Rectal smooth muscle tissue (tissue), 1 donor: Measurements from ENCODE around the gene ZNF37A.
"Not testable (repeated sequence)": the region's sequence is repeated elsewhere in the genome, so short reads cannot be mapped to it uniquely, and the experiment has no call there.

Experiments
- H3K27ac ChIP-seq: one replicate; pipeline ENCODE4 v1.7.0; 2013; ENCODE audit warnings: low read depth, low read length, inconsistent platforms
- H3K27me3 ChIP-seq: one replicate; pipeline ENCODE4 v1.7.0; 2013; ENCODE audit warnings: low read length; ENCODE audit not compliant: control insufficient read depth, insufficient read depth
- H3K36me3 ChIP-seq: one replicate; pipeline ENCODE4 v1.7.0; 2013; ENCODE audit warnings: low read length; ENCODE audit not compliant: control insufficient read depth, insufficient read depth
- H3K4me1 ChIP-seq: one replicate; pipeline ENCODE4 v1.7.0; 2013; ENCODE audit warnings: low read length; ENCODE audit not compliant: control insufficient read depth, insufficient read depth
- H3K4me3 ChIP-seq: one replicate; pipeline ENCODE4 v1.7.0; 2013; ENCODE audit warnings: low read length
- H3K9ac ChIP-seq: one replicate; pipeline ENCODE4 v1.7.0; 2013; ENCODE audit warnings: low read length

ZNF37A gene

DNA sequence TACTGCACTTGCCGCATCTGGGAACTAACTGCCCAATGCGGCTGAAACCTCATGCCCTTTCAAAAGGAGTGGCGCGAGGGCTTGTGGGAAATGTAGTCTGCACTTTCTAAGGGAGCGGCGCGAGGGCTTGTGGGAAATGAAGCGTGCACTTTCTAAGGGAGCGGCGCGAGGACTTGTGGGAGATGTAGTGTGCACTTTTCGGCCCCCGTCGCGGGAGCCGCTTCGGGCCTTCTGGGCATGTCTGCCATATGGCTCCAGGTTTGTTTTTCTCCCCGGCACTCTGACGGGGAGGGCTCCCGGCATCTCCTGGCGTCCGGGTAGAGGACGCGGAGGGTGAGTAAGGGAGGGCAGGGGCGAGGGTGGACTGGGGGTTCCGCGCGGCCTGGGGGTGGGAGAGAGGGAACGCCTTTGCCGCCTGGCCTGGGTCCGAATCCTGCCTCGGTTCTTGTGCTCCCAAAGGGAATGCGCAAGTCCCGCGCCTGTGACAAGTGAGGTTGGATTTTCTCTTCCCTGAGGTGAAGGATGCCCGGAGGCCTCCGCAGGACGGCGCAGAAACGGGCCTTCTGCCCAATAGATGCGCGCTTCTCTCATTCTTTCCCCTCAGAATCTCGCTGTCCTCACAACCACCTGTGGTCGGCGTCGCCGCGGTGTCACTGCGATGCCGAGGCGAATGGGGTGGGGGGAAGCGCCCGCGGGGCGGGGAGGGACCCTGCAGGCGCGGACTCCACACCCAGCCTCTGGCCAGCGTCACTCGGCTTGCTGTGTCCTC lies at the start of gene ZNF37A:
TSS of gene ZNF37A (plus strand) at position 180 of the 769 bp plus-strand sequence. CDS start 2,281 bp downstream, outside the sequence.
- no peaks in the 10 kb centered on the region for H3K27me3 ChIP-seq
- peak within 1 kb of the TSS; percentile 85 for H3K27ac ChIP-seq
- H3K4me3 ChIP-seq = peak within 1 kb of the TSS; percentile 81
- peaks cover 10% of the 10 kb centered on the region for H3K36me3 ChIP-seq
- H3K9ac ChIP-seq = peak within 1 kb of the TSS; percentile 46
- H3K4me1 ChIP-seq = peaks cover 4% of the 10 kb centered on the region

DNA sequence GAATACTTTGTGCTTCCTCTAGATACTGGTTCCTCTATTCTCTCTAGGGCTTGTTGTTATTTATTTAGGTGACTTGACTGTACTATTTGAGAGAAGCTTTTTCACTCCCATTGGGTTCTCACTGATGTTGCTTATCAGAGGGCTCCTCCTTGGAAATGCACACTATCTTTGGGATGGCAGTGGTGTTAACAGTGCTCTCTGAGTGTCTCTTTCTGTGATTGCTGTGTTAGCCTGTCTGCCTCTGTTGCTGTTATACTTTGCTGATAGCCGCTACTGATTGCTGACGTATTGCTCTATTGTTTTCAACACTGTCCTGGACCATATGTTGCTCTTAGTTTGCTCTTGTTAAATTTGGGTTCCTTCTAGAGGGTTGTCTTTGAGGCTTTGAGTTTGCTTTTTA lies 49.0 kb upstream of the ZNF37A start:
- Histone ChIP-seq H3K4me1 (no peaks in the 10 kb centered on the region), H3K9ac (no peak overlapping the region), H3K27ac (no peak overlapping the region), H3K4me3 (no peak overlapping the region), H3K36me3 (no peaks in the 10 kb centered on the region), H3K27me3 (no peaks in the 10 kb centered on the region)

DNA sequence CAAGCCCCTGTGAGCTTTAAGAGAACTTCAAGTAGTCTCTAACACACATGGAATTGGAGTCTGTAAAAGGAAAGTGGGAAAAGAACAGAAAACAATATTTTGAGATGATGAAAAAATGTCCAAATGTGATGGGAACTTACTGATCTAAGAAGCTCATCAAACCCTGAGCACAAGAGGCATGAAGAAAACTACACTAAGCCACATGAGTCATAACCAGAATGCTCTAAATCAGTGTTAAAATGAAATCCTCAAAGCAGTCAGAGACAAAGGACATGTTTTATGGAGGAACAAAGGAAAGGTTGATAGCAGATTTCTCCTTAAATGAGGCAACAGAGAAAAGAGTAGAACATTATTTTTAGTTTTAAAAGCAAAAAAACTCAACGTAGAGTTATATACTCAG lies 46.5 kb upstream of the ZNF37A start:
- no peaks in the 10 kb centered on the region for H3K27me3 ChIP-seq
- H3K36me3 ChIP-seq = peaks cover 5% of the 10 kb centered on the region
- H3K4me3 ChIP-seq = no peak overlapping the region
- H3K27ac ChIP-seq = no peak overlapping the region
- H3K9ac ChIP-seq = no peak overlapping the region
- H3K4me1 ChIP-seq = no peaks in the 10 kb centered on the region

DNA sequence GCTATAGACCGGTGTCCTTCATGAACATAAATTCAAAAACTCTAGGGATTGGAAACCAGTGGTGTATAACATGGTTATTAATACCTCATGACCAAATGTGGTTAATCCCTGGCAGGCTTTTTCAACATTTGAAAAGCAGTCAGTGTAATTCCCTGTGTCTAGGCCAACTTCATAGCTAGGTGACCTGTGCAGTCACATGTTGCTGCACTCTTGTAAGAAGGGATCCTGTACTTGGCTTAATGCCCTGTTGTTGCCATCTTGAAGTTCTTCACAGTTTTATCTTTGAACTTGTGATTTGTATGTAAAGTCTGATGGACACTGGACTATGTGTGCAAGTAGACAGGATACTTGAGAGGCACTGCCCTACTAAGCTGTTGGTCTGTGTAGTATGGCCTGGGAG lies 43.9 kb upstream of the ZNF37A start:
- no peaks in the 10 kb centered on the region for H3K27me3 ChIP-seq
- no peak overlapping the region for H3K27ac ChIP-seq
- H3K36me3 ChIP-seq = peaks cover 19% of the 10 kb centered on the region
- no peak overlapping the region for H3K9ac ChIP-seq
- H3K4me1 ChIP-seq = no peaks in the 10 kb centered on the region
- H3K4me3 ChIP-seq = no peak overlapping the region

DNA sequence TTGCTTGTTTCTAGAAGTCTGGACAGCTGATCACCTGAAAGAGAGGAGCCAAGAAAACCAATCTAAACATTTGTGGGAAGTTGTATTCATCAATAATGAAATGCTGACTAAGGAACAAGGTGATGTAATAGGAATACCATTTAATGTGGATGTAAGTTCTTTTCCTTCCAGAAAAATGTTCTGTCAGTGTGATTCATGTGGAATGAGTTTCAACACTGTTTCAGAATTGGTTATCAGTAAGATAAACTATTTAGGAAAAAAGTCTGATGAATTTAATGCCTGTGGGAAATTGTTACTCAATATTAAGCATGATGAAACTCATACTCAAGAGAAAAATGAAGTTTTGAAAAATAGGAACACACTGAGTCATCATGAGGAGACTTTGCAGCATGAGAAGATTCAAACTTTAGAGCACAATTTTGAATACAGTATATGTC lies 39.8 kb upstream of the ZNF37A start:
- H3K4me3 ChIP-seq = no peak overlapping the region
- H3K9ac ChIP-seq = no peak overlapping the region
- H3K36me3 ChIP-seq = peaks cover 41% of the 10 kb centered on the region
- H3K27me3 ChIP-seq = no peaks in the 10 kb centered on the region
- H3K4me1 ChIP-seq = no peaks in the 10 kb centered on the region
- H3K27ac ChIP-seq = no peak overlapping the region

DNA sequence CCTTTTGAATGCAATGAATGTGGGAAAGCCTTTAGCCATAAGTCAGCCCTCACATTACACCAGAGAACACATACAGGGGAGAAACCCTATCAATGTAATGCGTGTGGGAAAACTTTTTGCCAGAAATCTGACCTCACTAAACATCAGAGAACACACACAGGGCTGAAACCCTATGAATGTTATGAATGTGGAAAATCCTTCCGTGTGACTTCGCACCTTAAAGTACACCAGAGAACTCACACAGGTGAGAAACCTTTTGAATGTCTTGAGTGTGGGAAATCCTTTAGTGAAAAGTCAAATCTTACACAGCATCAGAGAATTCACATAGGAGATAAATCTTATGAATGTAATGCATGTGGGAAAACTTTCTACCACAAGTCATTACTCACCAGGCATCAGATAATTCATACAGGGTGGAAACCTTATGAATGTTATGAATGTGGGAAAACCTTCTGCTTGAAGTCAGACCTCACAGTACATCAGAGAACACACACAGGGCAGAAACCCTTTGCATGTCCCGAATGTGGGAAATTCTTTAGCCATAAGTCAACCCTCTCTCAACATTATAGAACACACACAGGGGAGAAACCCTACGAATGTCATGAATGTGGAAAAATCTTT lies 38.8 kb upstream of the ZNF37A start:
- not testable (repeated sequence) for H3K4me3 ChIP-seq, H3K27me3 ChIP-seq, H3K4me1 ChIP-seq, H3K27ac ChIP-seq, H3K9ac ChIP-seq
- peaks cover 42% of the 10 kb centered on the region for H3K36me3 ChIP-seq

DNA sequence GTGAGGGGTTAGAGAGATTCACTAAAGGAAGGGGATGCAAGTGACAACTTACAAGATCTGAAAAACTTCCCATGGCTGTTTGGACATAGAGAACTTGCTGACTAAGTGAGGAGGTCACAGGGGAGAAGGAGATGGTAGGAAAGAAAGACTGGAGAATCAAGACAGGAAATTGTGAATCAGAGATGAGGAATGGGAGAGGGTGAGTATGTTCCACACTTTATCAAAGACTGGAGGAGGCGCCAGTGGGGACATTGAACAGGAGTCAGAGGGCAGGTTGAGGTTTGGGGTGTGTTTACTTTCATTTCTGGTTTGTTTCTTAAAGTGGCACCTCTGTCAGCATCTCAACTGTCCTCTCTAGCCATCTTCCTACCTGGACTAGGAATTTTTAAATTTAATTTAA lies 24.5 kb upstream of the ZNF37A start:
- not testable (repeated sequence) for H3K4me1 ChIP-seq

DNA sequence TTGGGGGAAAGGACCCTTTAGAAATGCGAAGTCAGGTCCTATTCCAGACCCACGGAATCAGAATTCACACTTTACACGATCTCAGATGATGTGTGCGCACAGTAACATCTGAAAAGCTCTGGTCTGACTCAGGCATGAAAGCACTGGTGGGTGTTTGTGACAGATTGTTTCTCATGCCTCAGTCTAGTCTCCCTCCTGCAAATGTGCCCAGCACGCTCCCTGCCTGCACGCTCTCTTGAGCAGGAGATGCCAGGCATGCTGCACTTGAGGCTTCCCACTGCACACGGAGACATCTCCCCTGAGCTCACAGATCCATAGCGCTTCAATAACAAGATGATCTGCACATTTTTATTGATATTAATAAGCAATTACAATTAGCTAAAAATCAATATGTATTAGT lies 23.6 kb upstream of the ZNF37A start:
- Histone ChIP-seq H3K27me3 (peaks cover 4% of the 10 kb centered on the region), H3K4me1 (no peaks in the 10 kb centered on the region), H3K4me3 (no peak overlapping the region), H3K27ac (no peak overlapping the region), H3K36me3 (no peaks in the 10 kb centered on the region), H3K9ac (no peak overlapping the region)

More for the DNA sequence above, 24.5 kb upstream of the ZNF37A start:
- not testable (repeated sequence) for H3K27me3 ChIP-seq, H3K4me3 ChIP-seq, H3K36me3 ChIP-seq, H3K9ac ChIP-seq, H3K27ac ChIP-seq

DNA sequence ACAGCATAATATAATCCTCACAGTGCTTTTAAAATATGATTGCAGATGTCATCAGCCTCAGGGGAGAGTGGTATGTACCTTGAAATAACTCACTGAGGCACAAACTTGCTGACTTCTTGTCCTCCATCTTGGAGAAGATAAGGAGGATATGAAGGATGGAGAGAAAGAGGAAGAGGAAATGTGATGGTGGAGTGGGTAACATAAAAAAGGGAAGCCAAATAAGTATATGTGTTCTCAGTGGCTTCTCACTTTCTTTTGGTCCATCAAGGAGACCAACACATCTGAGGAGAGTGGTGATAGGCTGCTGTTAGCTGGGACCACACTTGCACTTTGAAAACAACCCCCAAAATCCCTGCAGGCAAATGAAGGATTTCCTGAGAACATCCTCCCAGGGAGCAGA lies 21.6 kb upstream of the ZNF37A start:
- Histone ChIP-seq H3K36me3 (no peaks in the 10 kb centered on the region), H3K27me3 (peaks cover 4% of the 10 kb centered on the region), H3K27ac (no peak overlapping the region), H3K4me3 (no peak overlapping the region), H3K4me1 (no peaks in the 10 kb centered on the region), H3K9ac (no peak overlapping the region)

DNA sequence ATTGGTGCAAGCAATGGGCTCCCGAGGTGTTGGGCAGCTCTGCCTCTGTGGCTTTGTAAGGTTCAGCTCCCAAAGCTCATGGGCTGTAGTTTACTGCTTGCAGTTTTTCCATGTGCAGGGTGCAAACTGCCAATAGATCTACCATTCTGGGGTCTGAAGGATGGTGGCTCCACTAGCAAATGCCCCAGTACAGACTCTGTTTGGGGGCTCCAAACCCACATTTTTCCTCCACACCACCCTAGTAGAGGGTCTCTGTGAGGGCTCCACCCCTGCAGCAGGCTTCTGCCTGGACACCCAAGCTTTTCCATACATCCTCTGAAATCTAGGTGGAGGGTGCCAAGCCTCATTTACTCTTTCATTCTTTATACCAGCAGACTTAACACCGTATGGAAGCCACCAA lies 17.4 kb upstream of the ZNF37A start:
- no peak overlapping the region for H3K9ac ChIP-seq
- H3K4me3 ChIP-seq = no peak overlapping the region
- no peaks in the 10 kb centered on the region for H3K27me3 ChIP-seq
- no peaks in the 10 kb centered on the region for H3K4me1 ChIP-seq
- H3K27ac ChIP-seq = no peak overlapping the region
- H3K36me3 ChIP-seq = no peaks in the 10 kb centered on the region

DNA sequence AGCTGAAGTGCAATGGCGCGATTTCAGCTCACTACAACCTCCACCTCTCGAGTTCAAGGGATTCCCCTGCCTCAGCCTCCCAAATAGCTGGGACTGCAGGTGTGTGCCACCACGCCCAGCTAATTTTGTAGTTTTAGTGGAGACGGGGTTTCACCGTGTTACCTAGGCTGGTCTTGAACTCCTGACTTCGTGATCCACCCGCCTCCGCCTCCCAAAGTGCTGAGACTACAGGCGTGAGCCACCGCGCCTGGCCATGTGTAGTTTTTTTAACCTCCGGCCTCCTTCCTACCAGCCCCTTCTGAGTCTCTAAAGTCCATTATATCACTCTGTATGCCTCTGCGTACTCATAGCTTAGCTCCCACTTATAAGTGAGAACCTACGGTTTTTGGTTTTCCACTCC lies 819 bp upstream of the ZNF37A start:
- H3K27ac ChIP-seq, H3K4me1 ChIP-seq, H3K27me3 ChIP-seq, H3K36me3 ChIP-seq, H3K9ac ChIP-seq: not testable (repeated sequence)
- H3K4me3 ChIP-seq = peak overlapping the region; percentile 81

DNA sequence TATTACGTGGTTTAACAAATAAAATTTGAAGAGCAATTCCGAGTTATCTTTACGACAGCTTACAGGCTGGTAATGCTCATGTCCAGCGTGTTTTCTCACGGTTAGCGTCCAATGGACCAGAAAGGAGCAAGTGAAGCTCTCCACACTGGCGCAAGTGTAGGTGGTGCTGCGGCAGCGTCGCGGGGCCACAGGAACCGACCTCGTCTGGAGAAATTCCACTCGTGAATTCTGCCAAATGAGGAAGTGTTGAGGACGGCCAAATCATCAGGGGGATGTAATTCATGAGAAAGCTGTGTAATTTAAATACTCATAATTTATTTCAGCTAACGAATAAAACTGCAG lies 350 bp upstream of the ZNF37A start:
- Histone ChIP-seq H3K27ac (peak overlapping the region; percentile 85), H3K4me3 (peak overlapping the region; percentile 81)

More for the DNA sequence above, 350 bp upstream of the ZNF37A start:
- peaks cover 4% of the 10 kb centered on the region for H3K4me1 ChIP-seq
- H3K27me3 ChIP-seq = no peaks in the 10 kb centered on the region
- H3K9ac ChIP-seq = peak overlapping the region; percentile 27
- peaks cover 10% of the 10 kb centered on the region for H3K36me3 ChIP-seq
